Stimulated activated CD8-positive, alpha-beta memory T cell treated with anti-CD3 and anti-CD28 coated beads, Interleukin-12 subunit alpha, Interleukin-12 subunit beta, amount 100 ng/mL, for 1 hour (primary cell): ENCODE data around the gene MOB3A.
"Not testable (repeated sequence)": the region's sequence is repeated elsewhere in the genome, so short reads cannot be mapped to it uniquely, and the experiment has no call there.

Experiments used
- DNase-seq: peaks from one replicate; pipeline ENCODE4 v3.0.0-alpha.2; 2020; ENCODE audit warnings: low read depth

Gene MOB3A

GRCh38 chr19:2108251-2109016 is 12.3 kb upstream of the MOB3A start:
- DNase-seq: no peak

GRCh38 chr19:2103045-2103707 is 7.0 kb upstream of the MOB3A start:
- no peak for DNase-seq

GRCh38 chr19:2101417-2102335 is 5.5 kb upstream of the MOB3A start:
- no peak for DNase-seq

GRCh38 chr19:2100719-2101061 is 4.6 kb upstream of the MOB3A start:
- DNase-seq: no peak

GRCh38 chr19:2099937-2100718 is 4.0 kb upstream of the MOB3A start:
- no peak for DNase-seq

GRCh38 chr19:2099054-2099501 is 3.0 kb upstream of the MOB3A start:
- no peak for DNase-seq

- DNase-seq: no peak
Observed at GRCh38 chr19:2097886-2098327, 1.8 kb upstream of the MOB3A start.

GRCh38 chr19:2097203-2097885 is 1.2 kb upstream of the MOB3A start:
- no peak for DNase-seq

GRCh38 chr19:2096480-2097202 is 515 bp upstream of the MOB3A start, which contains the start of gene IZUMO4:
TSS of gene IZUMO4 (plus strand) at chr19:2096915. CDS start at chr19:2096946, 31 bp downstream.
- peak; percentile 99 for DNase-seq

GRCh38 chr19:2091926-2092525 is 4.1 kb downstream of the MOB3A start:
- DNase-seq: not testable (repeated sequence)

- DNase-seq: no peak
Observed at GRCh38 chr19:2089727-2090053, 6.4 kb downstream of the MOB3A start.

- DNase-seq: no peak
Observed at GRCh38 chr19:2089001-2089711, 7.0 kb downstream of the MOB3A start.

GRCh38 chr19:2087621-2088100 is 8.5 kb downstream of the MOB3A start:
- no peak for DNase-seq

GRCh38 chr19:2086695-2087620 is 9.2 kb downstream of the MOB3A start:
- DNase-seq: not testable (repeated sequence)

- DNase-seq: peak; percentile 90
Observed at GRCh38 chr19:2084993-2085720, 11.0 kb downstream of the MOB3A start.

GRCh38 chr19:2083174-2083854 is 12.8 kb downstream of the MOB3A start:
- DNase-seq: peak; percentile 61
